ENCODE measurements around the gene SOS1.

DNA sequence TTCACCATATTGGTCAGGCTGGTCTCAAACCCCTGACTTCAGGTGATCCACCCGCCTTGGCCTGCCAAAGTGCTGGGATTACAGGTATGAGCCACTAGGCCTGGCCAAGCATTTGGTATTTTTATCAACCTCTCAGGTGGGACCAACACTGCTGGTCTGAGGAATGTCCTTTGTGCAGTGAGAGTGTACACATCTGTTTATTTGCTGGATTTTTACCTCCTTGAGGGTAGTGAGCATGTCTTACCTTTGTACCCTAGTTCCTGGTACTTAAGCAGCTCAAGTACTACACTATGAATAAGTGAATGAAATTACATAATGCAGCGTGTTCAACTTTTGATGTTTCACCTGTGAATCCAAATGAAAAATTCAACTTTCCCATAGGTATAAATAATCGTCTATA is 29.8 kb downstream of the SOS1 start:
- TF ChIP-seq POLR2A (IDR thresholded peaks at IDR 0.05) = no peak
- TF ChIP-seq, protein P1, sequence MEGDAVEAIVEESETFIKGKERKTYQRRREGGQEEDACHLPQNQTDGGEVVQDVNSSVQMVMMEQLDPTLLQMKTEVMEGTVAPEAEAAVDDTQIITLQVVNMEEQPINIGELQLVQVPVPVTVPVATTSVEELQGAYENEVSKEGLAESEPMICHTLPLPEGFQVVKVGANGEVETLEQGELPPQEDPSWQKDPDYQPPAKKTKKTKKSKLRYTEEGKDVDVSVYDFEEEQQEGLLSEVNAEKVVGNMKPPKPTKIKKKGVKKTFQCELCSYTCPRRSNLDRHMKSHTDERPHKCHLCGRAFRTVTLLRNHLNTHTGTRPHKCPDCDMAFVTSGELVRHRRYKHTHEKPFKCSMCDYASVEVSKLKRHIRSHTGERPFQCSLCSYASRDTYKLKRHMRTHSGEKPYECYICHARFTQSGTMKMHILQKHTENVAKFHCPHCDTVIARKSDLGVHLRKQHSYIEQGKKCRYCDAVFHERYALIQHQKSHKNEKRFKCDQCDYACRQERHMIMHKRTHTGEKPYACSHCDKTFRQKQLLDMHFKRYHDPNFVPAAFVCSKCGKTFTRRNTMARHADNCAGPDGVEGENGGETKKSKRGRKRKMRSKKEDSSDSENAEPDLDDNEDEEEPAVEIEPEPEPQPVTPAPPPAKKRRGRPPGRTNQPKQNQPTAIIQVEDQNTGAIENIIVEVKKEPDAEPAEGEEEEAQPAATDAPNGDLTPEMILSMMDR (IDR thresholded peaks at IDR 0.05) = no peak

All from Peyer's patch (tissue), 4 donors.